H1 (cell line): ENCODE measurements around the gene ZBTB7A.

Experiments
- BRCA1 ChIP-seq: IDR thresholded peaks from 2 replicates; pipeline ENCODE4 v1.6.1; 2012; ENCODE audit warnings: low read depth, low read length, improper control_type of control experiment
- CTCF ChIP-seq, 3 experiments: IDR thresholded peaks; 1 replicate in 2 of 3; 2 replicates in 1 of 3; pipeline versions ENCODE4 v1.5.1 to v1.6.1; 2011; ENCODE audit warnings: low read length in 3 of 3, mild to moderate bottlenecking in 3 of 3, inconsistent platforms in 2 of 3, low read depth in 1 of 3, moderate library complexity in 1 of 3; ENCODE audit not compliant: insufficient read depth in 1 of 3; ENCODE audit errors: control extremely low read depth in 1 of 3
- POLR2AphosphoS5 ChIP-seq: IDR thresholded peaks from 2 replicates; pipeline ENCODE4 v1.6.1; 2011; ENCODE audit warnings: low read depth, low read length
- RNF2 ChIP-seq: fragments of 200-900, 300-1000 bp; sonication (generic); IDR thresholded peaks from 2 replicates; pipeline ENCODE4 v1.7.1; 2016; ENCODE audit warnings: borderline replicate concordance, low read depth, mild to moderate bottlenecking, antibody characterized with exemption, low read length; ENCODE audit not compliant: poor library complexity, severe bottlenecking; ENCODE audit errors: missing control alignments

GRCh38 chr19:4043966-4044715, 22.6 kb downstream of the ZBTB7A start:
- no peak for TF ChIP-seq CTCF (IDR thresholded peaks at IDR 0.05; ENCODE audit: control extremely low read depth in 1 of 3, insufficient read depth in 1 of 3, low read depth in 1 of 3, low read length in 3 of 3)
- no peak for TF ChIP-seq BRCA1
- no peak for TF ChIP-seq RNF2
- TF ChIP-seq POLR2AphosphoS5: no peak
